C4-2B (cell line): Measurements from ENCODE around the gene OSBPL6.

ENCODE experiments used
- CTCF ChIP-seq: fragments of 450-650 bp; conservative IDR thresholded peaks from 2 replicates; pipeline ENCODE4 v1.5.1; 2017; ENCODE audit warnings: mild to moderate bottlenecking
- ZFX ChIP-seq: fragments of 450-650 bp; IDR thresholded peaks from 2 replicates; pipeline ENCODE4 v1.6.1; 2017

GRCh38 chr2:178173657-178174056 lies 20.7 kb upstream of the OSBPL6 start:
- no peak for TF ChIP-seq CTCF
- TF ChIP-seq ZFX, result no peak
